ENCODE measurements around the gene KDM4D.
"Not testable (repeated sequence)": the region's sequence is repeated elsewhere in the genome, so short reads cannot be mapped to it uniquely, and the experiment has no call there.

The KDM4D gene

GRCh38 chr11:94956963-94957362 is 16.5 kb upstream of the KDM4D start:
- no peak for DNase-seq (ENCODE audit: low read depth in 2 of 3, low spot score in 1 of 3)

- no peak for DNase-seq (ENCODE audit: low read depth in 2 of 3, low spot score in 1 of 3)
Observed at GRCh38 chr11:94958121-94958696, 15.3 kb upstream of the KDM4D start.

- no peak for DNase-seq (ENCODE audit: low read depth in 2 of 3, low spot score in 1 of 3)
Observed at GRCh38 chr11:94959179-94959578, 14.3 kb upstream of the KDM4D start.

- DNase-seq (ENCODE audit: low read depth in 2 of 3, low spot score in 1 of 3) = no peak
Observed at GRCh38 chr11:94960488-94960887, 13.0 kb upstream of the KDM4D start.

- DNase-seq (ENCODE audit: low read depth in 2 of 3, low spot score in 1 of 3) = no peak
Observed at GRCh38 chr11:94961255-94961654, 12.3 kb upstream of the KDM4D start.

- no peak for DNase-seq (ENCODE audit: low read depth in 2 of 3, low spot score in 1 of 3)
Observed at GRCh38 chr11:94964934-94965333, 8.6 kb upstream of the KDM4D start.

- DNase-seq (ENCODE audit: low read depth in 2 of 3, low spot score in 1 of 3) = no peak
Observed at GRCh38 chr11:94968334-94968958, 5.1 kb upstream of the KDM4D start.

- no peak for DNase-seq (ENCODE audit: low read depth in 2 of 3, low spot score in 1 of 3)
Observed at GRCh38 chr11:94972700-94973098, 810 bp upstream of the KDM4D start.

GRCh38 chr11:94974178-94974577 is 669 bp downstream of the KDM4D start:
- DNase-seq (ENCODE audit: low read depth in 2 of 3, low spot score in 1 of 3) = no peak

- no peak for DNase-seq (ENCODE audit: low read depth in 2 of 3, low spot score in 1 of 3)
Observed at GRCh38 chr11:94975599-94975998, 2.1 kb downstream of the KDM4D start.

GRCh38 chr11:94987378-94987777 is 13.9 kb downstream of the KDM4D start:
- no peak for DNase-seq (ENCODE audit: low read depth in 2 of 3, low spot score in 1 of 3)

- DNase-seq (ENCODE audit: low read depth in 2 of 3, low spot score in 1 of 3) = no peak
Observed at GRCh38 chr11:94988748-94989147, 15.2 kb downstream of the KDM4D start.

GRCh38 chr11:94993400-94993943 is 20.0 kb downstream of the KDM4D start:
- no peak for DNase-seq (ENCODE audit: low read depth in 2 of 3, low spot score in 1 of 3)

GRCh38 chr11:94997437-94997836 is 23.9 kb downstream of the KDM4D start:
- DNase-seq (ENCODE audit: low read depth in 2 of 3, low spot score in 1 of 3) = no peak

- no peak for DNase-seq (ENCODE audit: low read depth in 2 of 3, low spot score in 1 of 3)
Observed at GRCh38 chr11:94998285-94998684, 24.8 kb downstream of the KDM4D start.

GRCh38 chr11:95003716-95004115 is 30.2 kb downstream of the KDM4D start:
- no peak for DNase-seq (ENCODE audit: low read depth in 2 of 3, low spot score in 1 of 3)

GRCh38 chr11:95005642-95006041 is 32.1 kb downstream of the KDM4D start:
- DNase-seq (ENCODE audit: low read depth in 2 of 3, low spot score in 1 of 3) = no peak

GRCh38 chr11:95011376-95011775 is 37.9 kb downstream of the KDM4D start:
- no peak for DNase-seq (ENCODE audit: low read depth in 2 of 3, low spot score in 1 of 3)

GRCh38 chr11:95014184-95014821 is 40.8 kb downstream of the KDM4D start:
- DNase-seq (ENCODE audit: low read depth in 2 of 3, low spot score in 1 of 3) = no peak

- DNase-seq (ENCODE audit: low read depth in 2 of 3, low spot score in 1 of 3) = no peak
Observed at GRCh38 chr11:95016139-95016538, 42.6 kb downstream of the KDM4D start.

- not testable (repeated sequence) for DNase-seq (ENCODE audit: low read depth in 2 of 3, low spot score in 1 of 3)
Observed at GRCh38 chr11:95021468-95021867, 48.0 kb downstream of the KDM4D start.

- no peak for DNase-seq (ENCODE audit: low read depth in 2 of 3, low spot score in 1 of 3)
Observed at GRCh38 chr11:95024958-95025357, 51.4 kb downstream of the KDM4D start, which contains the start of gene KDM4E. KDM4E (plus strand) TSS chr11:95025258; CDS start chr11:95025558, 300 bp downstream.

Data from stimulated activated CD4-positive, alpha-beta T cell treated with anti-CD3 and anti-CD28 coated beads, Interleukin-12 subunit alpha, Interleukin-12 subunit beta, amount 100 ng/mL, for 48 hours (primary cell).